PC-3 (cell line): ENCODE measurements around the gene STX1B. TPM values are rescaled to one million over a fixed set of nuclear protein-coding genes. Genes with fewer than 3 reads are reported as not detected.

Experiments used
- ATAC-seq: fragments of 200-7000 bp; cut with Tn5 transposase; 2 replicates; pipeline ENCODE4 v1.9.1; 2020; ENCODE audit warnings: mild to moderate bottlenecking, moderate library complexity
- BruUV-seq: library from RNA; stranded (reverse); fragments of 400-500 nt; replicated peaks from 2 replicates; lab custom pipeline; 2021; lab: Mats Ljungman, UMichigan
- CTCF ChIA-PET: fragments of 300-600 bp; sonication (Branson Sonifier 250); formaldehyde crosslinking; loops from one replicate; lab custom pipeline; 2022; ENCODE audit warnings: antibody characterized with exemption; lab: Charles Lee
- POLR2A ChIA-PET: fragments of 300-600 bp; sonication (Branson Sonifier 250); formaldehyde crosslinking; loops from one replicate; lab custom pipeline; 2022; ENCODE audit warnings: antibody characterized with exemption; ENCODE audit not compliant: unreplicated experiment; lab: Charles Lee
- DNase-seq: peaks from one replicate; pipeline ENCODE4 v3.0.0-alpha.2; 2015
- H2AFZ ChIP-seq: fragments of 300-600 bp; sonication (generic); 2 replicates; pipeline ENCODE4 v1.6.0; 2016; ENCODE audit warnings: antibody characterized with exemption, low read length
- H3F3A ChIP-seq: fragments of 300-600 bp; sonication (generic); one replicate; pipeline ENCODE4 v1.6.0; 2017; ENCODE audit warnings: antibody characterized with exemption, low read length, control low read depth, mild to moderate bottlenecking; ENCODE audit not compliant: unreplicated experiment
- H3K27ac ChIP-seq: fragments of 300-600 bp; sonication (generic); 2 replicates; pipeline ENCODE4 v1.5.1; 2016; ENCODE audit warnings: mild to moderate bottlenecking, low read length
- H3K27me3 ChIP-seq: fragments of 300-600 bp; sonication (generic); 2 replicates; pipeline ENCODE4 v1.6.1; 2016; ENCODE audit warnings: low read length, mixed read lengths
- H3K36me3 ChIP-seq: fragments of 300-600 bp; sonication (generic); 2 replicates; pipeline ENCODE4 v1.6.1; 2016; ENCODE audit warnings: low read depth, mixed run types, low read length, mixed read lengths
- H3K4me1 ChIP-seq: fragments of 300-600 bp; sonication (generic); 2 replicates; pipeline ENCODE4 v1.5.1; 2016; ENCODE audit warnings: low read length; ENCODE audit not compliant: insufficient read depth
- H3K4me2 ChIP-seq: fragments of 300-600 bp; sonication (generic); 2 replicates; pipeline ENCODE4 v1.6.0; 2016; ENCODE audit warnings: low read length
- H3K4me3 ChIP-seq: fragments of 300-600 bp; sonication (generic); 2 replicates; pipeline ENCODE4 v1.5.1; 2016; ENCODE audit warnings: mild to moderate bottlenecking, low read length, mixed read lengths
- H3K79me2 ChIP-seq: fragments of 300-600 bp; sonication (generic); 2 replicates; pipeline ENCODE4 v1.6.1; 2017; ENCODE audit warnings: low read length, mixed read lengths
- H3K9ac ChIP-seq: fragments of 300-600 bp; sonication (generic); 2 replicates; pipeline ENCODE4 v1.6.0; 2016; ENCODE audit warnings: mild to moderate bottlenecking, low read length
- H3K9me2 ChIP-seq: fragments of 300-600 bp; sonication (generic); replicated peaks from 2 replicates; pipeline ENCODE4 v1.6.1; 2016; ENCODE audit warnings: mixed run types, low read length, mixed read lengths
- H3K9me3 ChIP-seq: fragments of 300-600 bp; sonication (generic); 2 replicates; pipeline ENCODE4 v1.6.1; 2016; ENCODE audit warnings: low read length, mixed read lengths
- H4K20me1 ChIP-seq: fragments of 300-600 bp; sonication (generic); 2 replicates; pipeline ENCODE4 v1.6.1; 2016; ENCODE audit warnings: low read length, mixed read lengths
- EZH2 ChIP-seq: fragments of 300-600 bp; sonication (generic); IDR thresholded peaks from one replicate; pipeline ENCODE4 v1.6.1; 2017; ENCODE audit warnings: antibody characterized with exemption, mild to moderate bottlenecking, low read length; ENCODE audit not compliant: unreplicated experiment
- EZH2phosphoT487 ChIP-seq: fragments of 300-600 bp; sonication (generic); IDR thresholded peaks from 2 replicates; pipeline ENCODE4 v1.6.1; 2018; ENCODE audit warnings: mild to moderate bottlenecking, antibody characterized with exemption, low read length, borderline replicate concordance
- intact Hi-C: fragments of 100-400 bp; cut with micrococcal nuclease; formaldehyde crosslinking; loops from 2 replicates; pipeline ENCODE4 v1.9.0; 2023
- total RNA-seq: library from RNA; depleted of rRNA; stranded (reverse); fragments of >200 nt; gene quantifications from 2 replicates; pipeline ENCODE4 v1.2.3, GENCODE V29; 2014
- TF ChIP-seq, protein P1 (sequence below): fragments of 300-600 bp; sonication (generic); conservative IDR thresholded peaks from 2 replicates; pipeline ENCODE4 v1.5.1; 2017; ENCODE audit warnings: antibody characterized with exemption, low read depth, mild to moderate bottlenecking, low read length

The STX1B gene
- total RNA-seq, 1 experiment from 2014 or later = 1.5 TPM

DNA sequence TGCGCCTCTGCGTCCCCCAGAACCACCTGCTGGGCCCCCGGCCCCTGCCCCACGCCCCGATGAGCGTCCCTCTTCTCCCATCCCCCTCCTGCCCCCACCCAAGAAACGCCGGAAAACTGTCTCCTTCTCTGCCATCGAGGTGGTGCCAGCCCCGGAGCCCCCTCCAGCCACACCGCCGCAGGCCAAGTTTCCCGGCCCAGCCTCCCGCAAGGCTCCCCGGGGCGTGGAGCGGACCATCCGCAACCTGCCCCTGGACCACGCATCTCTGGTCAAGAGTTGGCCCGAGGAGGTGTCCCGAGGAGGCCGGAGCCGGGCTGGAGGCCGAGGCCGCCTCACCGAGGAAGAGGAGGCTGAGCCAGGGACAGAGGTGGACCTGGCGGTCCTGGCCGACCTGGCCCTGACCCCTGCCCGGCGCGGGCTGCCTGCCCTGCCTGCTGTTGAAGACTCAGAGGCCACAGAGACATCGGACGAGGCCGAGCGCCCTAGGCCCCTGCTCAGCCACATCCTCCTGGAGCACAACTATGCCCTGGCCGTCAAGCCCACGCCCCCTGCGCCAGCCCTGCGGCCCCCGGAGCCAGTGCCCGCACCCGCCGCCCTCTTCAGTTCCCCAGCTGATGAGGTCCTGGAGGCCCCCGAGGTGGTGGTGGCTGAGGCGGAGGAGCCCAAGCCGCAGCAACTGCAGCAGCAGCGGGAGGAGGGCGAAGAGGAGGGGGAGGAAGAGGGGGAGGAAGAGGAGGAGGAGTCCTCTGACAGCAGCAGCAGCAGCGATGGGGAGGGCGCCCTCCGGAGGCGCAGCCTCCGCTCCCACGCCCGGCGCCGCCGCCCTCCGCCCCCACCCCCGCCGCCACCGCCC, 31.0 kb downstream of the STX1B start:
- H3K4me3 ChIP-seq = no peak overlapping the region
- no peaks in the 10 kb centered on the region for H3K27me3 ChIP-seq
- TF ChIP-seq, protein P1, sequence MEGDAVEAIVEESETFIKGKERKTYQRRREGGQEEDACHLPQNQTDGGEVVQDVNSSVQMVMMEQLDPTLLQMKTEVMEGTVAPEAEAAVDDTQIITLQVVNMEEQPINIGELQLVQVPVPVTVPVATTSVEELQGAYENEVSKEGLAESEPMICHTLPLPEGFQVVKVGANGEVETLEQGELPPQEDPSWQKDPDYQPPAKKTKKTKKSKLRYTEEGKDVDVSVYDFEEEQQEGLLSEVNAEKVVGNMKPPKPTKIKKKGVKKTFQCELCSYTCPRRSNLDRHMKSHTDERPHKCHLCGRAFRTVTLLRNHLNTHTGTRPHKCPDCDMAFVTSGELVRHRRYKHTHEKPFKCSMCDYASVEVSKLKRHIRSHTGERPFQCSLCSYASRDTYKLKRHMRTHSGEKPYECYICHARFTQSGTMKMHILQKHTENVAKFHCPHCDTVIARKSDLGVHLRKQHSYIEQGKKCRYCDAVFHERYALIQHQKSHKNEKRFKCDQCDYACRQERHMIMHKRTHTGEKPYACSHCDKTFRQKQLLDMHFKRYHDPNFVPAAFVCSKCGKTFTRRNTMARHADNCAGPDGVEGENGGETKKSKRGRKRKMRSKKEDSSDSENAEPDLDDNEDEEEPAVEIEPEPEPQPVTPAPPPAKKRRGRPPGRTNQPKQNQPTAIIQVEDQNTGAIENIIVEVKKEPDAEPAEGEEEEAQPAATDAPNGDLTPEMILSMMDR = no peak
- TF ChIP-seq EZH2phosphoT487 = no peak
- TF ChIP-seq EZH2 = no peak
- H3K4me2 ChIP-seq = no peak overlapping the region
- no peak overlapping the region for H2AFZ ChIP-seq
- H3K79me2 ChIP-seq = no peaks in the 10 kb centered on the region
- no peaks in the 10 kb centered on the region; the same call in none of the 2 replicates for H3K36me3 ChIP-seq
- CTCF ChIA-PET = no interaction called here
- H3K9ac ChIP-seq = no peak overlapping the region
- no peak for DNase-seq
- intact Hi-C loops = loop anchor here (5.0 kb wide), 1 partner anchor 463 kb away; the partner anchor contains the start of gene ZNF843
- no peaks in the 10 kb centered on the region for H3F3A ChIP-seq
- no peaks in the 10 kb centered on the region for H3K4me1 ChIP-seq
- no peaks in the 10 kb centered on the region for H4K20me1 ChIP-seq
- POLR2A ChIA-PET = no interaction called here
- H3K9me3 ChIP-seq = no peaks in the 10 kb centered on the region
- H3K27ac ChIP-seq = no peak overlapping the region
- no peaks in the 10 kb centered on the region for H3K9me2 ChIP-seq
- ATAC-seq = no peak
- BruUV-seq = no TSS peak

DNA sequence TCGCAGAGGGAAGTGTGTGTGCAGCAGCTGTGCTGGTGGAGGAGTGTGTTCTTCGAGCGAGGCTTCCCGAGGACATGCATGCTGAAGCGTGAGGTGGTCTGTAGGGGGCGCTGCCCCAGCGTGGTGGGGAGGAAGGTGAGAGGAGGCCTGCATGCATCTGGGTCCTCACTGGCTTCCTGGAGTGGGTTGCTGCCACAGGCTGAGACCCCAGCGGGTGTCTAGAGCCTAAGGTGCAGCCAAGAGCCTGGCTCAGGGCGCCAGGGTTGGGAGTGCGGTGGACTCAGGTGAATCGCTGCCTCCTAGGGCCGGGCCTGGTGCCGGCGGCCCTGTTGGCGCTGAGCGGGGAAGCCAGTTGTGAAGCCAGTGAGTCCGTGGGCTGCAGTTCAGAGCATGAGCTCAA, 32.9 kb downstream of the STX1B start:
- H3K9ac ChIP-seq = no peak overlapping the region
- CTCF ChIA-PET = no interaction called here
- no TSS peak for BruUV-seq
- H3F3A ChIP-seq = no peaks in the 10 kb centered on the region
- POLR2A ChIA-PET = no interaction called here
- no peaks in the 10 kb centered on the region for H3K4me1 ChIP-seq
- no peaks in the 10 kb centered on the region; the same call in none of the 2 replicates for H3K36me3 ChIP-seq
- DNase-seq (no peak), ATAC-seq (no peak)
- no peaks in the 10 kb centered on the region for H3K9me3 ChIP-seq
- intact Hi-C loops = no loop called here
- no peaks in the 10 kb centered on the region for H4K20me1 ChIP-seq
- H3K4me3 ChIP-seq = no peak overlapping the region
- no peak for TF ChIP-seq EZH2phosphoT487
- TF ChIP-seq, protein P1 = peak; percentile 40
- no peak overlapping the region for H2AFZ ChIP-seq
- H3K79me2 ChIP-seq = no peaks in the 10 kb centered on the region
- no peak overlapping the region for H3K4me2 ChIP-seq
- no peaks in the 10 kb centered on the region for H3K27me3 ChIP-seq
- no peak overlapping the region for H3K27ac ChIP-seq
- no peaks in the 10 kb centered on the region for H3K9me2 ChIP-seq

DNA sequence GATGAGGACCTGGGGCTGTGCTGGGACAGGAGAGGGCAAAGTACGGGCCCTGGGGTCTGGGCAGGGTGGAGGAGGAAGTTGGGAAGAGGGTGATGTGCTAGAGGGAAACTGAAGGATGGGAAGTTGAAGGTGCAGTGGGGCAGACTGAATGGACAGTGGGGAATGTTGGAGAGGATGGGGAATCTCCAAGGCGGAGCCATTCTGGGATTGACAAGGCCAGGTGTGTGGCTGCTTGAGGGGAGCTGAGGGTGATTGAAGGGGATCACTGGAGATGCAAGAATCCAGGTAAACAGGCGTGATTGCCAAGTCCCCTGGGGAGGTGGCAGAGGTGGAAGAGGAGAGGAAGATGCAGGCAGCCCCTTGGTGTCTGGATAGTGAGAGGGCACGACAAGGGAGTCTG, 34.0 kb downstream of the STX1B start:
- CTCF ChIA-PET = no interaction called here
- H3K27me3 ChIP-seq = no peaks in the 10 kb centered on the region

More for the DNA sequence above, 34.0 kb downstream of the STX1B start:
- Histone ChIP-seq H3K4me3 (no peak overlapping the region), H2AFZ (no peak overlapping the region), H4K20me1 (no peaks in the 10 kb centered on the region), H3K79me2 (no peaks in the 10 kb centered on the region), H3K27ac (no peak overlapping the region), H3K4me1 (no peaks in the 10 kb centered on the region), H3K9me3 (no peaks in the 10 kb centered on the region), H3F3A (no peaks in the 10 kb centered on the region), H3K4me2 (no peak overlapping the region), H3K9ac (no peak overlapping the region), H3K36me3 (peaks cover 4% of the 10 kb centered on the region), H3K9me2 (no peaks in the 10 kb centered on the region)
- POLR2A ChIA-PET = no interaction called here
- DNase-seq = no peak
- BruUV-seq = no TSS peak
- ATAC-seq = no peak
- no peak for TF ChIP-seq EZH2phosphoT487
- TF ChIP-seq, protein P1 = no peak
- no peak for TF ChIP-seq EZH2
- intact Hi-C loops = no loop called here
